Transverse colon (tissue), 4 donors: Measurements from ENCODE around the gene BRSK2. TPM values are rescaled to one million over a fixed set of nuclear protein-coding genes. Genes with fewer than 3 reads are reported as not detected.

Experiments
- DNase-seq: peaks from one replicate; pipeline ENCODE4 v3.0.0-alpha.2; 2019
- H3K27ac ChIP-seq, 4 donors: fragments of 200-600 bp; sonication (generic); 2 replicates each; pipeline ENCODE4 v1.5.1; 2016 to 2018; ENCODE audit warnings: inconsistent platforms in 4 of 4
- H3K27me3 ChIP-seq: fragments of 200-600 bp; sonication (generic); 2 replicates; pipeline ENCODE4 v1.5.1; 2017; ENCODE audit warnings: inconsistent platforms
- H3K36me3 ChIP-seq, 4 donors: fragments of 200-600 bp; sonication (generic); 2 replicates each; pipeline ENCODE4 v1.5.1; 2017 to 2019; ENCODE audit warnings: inconsistent platforms in 4 of 4
- H3K4me1 ChIP-seq, 4 donors: fragments of 200-600 bp; sonication (generic); 2 replicates each; pipeline ENCODE4 v1.5.1; 2017 to 2020; ENCODE audit warnings: inconsistent platforms in 4 of 4
- H3K4me3 ChIP-seq, 4 donors: fragments of 200-600 bp; sonication (generic); 1 replicate in 1 of 4; 2 replicates in 3 of 4; pipeline versions ENCODE4 v1.5.1 to v1.6.1; 2017 to 2019; ENCODE audit warnings: inconsistent platforms in 4 of 4
- H3K9me3 ChIP-seq, 2 donors: fragments of 200-600 bp; sonication (generic); 2 replicates each; pipeline ENCODE4 v1.5.1; 2017 to 2019; ENCODE audit warnings: inconsistent platforms in 2 of 2
- EP300 ChIP-seq: sonication (generic); formaldehyde crosslinking; IDR thresholded peaks from one replicate; pipeline ENCODE4 v1.6.1; 2017; ENCODE audit warnings: antibody characterized with exemption, low read depth
- POLR2A ChIP-seq: fragments of 450-650 bp; IDR thresholded peaks from one replicate; pipeline ENCODE4 v1.6.1; 2016; ENCODE audit warnings: antibody characterized with exemption, mild to moderate bottlenecking, moderate library complexity
- POLR2AphosphoS5 ChIP-seq, 3 donors: sonication (generic); formaldehyde crosslinking; IDR thresholded peaks; one replicate each; pipeline ENCODE4 v1.6.1; 2016; ENCODE audit warnings: antibody characterized with exemption in 3 of 3
- WGBS, 2 donors: methylation state at CpG; one replicate each; pipeline ENCODE4 v1.1.5; 2018; ENCODE audit warnings: low coverage in 1 of 2; 5-methylcytosine and 5-hydroxymethylcytosine counted together
- in situ Hi-C, 4 donors: fragments of 200-750 bp; cut with MboI; loops; one replicate each; pipeline versions ENCODE4 v1.15.0 to v1.15.1; 2017; ENCODE audit warnings: low sequenced_read_pairs in 3 of 4, low pct_ligation_motif_present in 1 of 4, low pct_unique_long_range_greater_than_20kb in 1 of 4
- intact Hi-C: fragments of 100-400 bp; cut with DNase I; formaldehyde crosslinking; loops from one replicate; pipeline ENCODE4 v1.15.1; 2023; ENCODE audit warnings: low total_unique reads
- total RNA-seq, 4 donors: library from RNA; depleted of rRNA; stranded (reverse); fragments of >200 nt; gene quantifications; one replicate each; pipeline ENCODE4 v1.1.0, GENCODE V29; 2016
- TF ChIP-seq, protein P1 (sequence below), 5 experiments: fragments of 200-600 bp in 3 of 5; fragments of 450-650 bp in 2 of 5; sonication (generic) in 3 of 5; IDR thresholded peaks; 1 replicate in 2 of 5; 2 replicates in 3 of 5; pipeline ENCODE4 v1.5.1; 2016 to 2017; ENCODE audit warnings: antibody characterized with exemption in 5 of 5, inconsistent platforms in 3 of 5, mild to moderate bottlenecking in 2 of 5, moderate library complexity in 1 of 5

BRSK2 gene
- total RNA-seq, 4 donors from 2014 or later: 0.14 to 1.8 (median 0.95) TPM; not detected in 1

DNA sequence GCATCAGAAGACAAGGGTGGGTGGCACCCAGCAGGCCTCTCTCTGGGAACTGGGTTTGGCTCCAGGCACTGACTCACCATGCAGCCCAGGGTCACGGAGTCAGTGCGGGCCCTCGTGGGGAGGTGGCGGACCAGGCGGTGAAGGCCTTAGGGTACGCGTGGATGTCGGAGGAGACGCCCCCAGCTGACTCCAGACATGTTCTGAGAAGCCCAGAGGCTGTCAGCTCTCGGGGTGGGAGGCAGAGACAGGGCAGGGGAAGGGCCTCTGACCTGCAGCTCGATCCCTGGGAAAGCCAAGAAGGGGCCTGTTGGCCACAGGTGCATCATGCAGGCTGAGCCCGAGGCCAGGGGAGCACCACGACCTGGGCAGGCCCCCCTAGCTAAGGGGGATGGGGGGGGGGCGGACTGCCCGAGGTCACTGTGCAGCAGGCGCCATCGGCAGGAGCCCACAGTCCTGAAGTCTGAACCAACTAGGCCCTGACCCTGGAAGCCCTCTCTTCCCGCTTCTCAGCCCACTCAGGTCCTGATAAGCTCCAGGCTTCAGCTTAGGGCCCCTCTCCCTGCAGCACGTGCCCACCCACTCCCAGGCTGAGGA, 78.8 kb downstream of the BRSK2 start:
- H3K27ac ChIP-seq: peak overlapping the region in 2 of 4 donors; percentile 11 to 34
- 81 to 84% methylated on average over 4 to 19 of the region's 19 CpGs for WGBS, 2 donors
- intact Hi-C loops: no loop called here
- no peak overlapping the region for H3K4me3 ChIP-seq
- in situ Hi-C loops: no loop called here
- no peaks in the 10 kb centered on the region for H3K4me1 ChIP-seq
- no peak for DNase-seq
- H3K27me3 ChIP-seq: no peaks in the 10 kb centered on the region
- H3K9me3 ChIP-seq: no peaks in the 10 kb centered on the region
- TF ChIP-seq POLR2A (no peak), POLR2AphosphoS5 (IDR thresholded peaks at IDR 0.05) (no peak), EP300 (no peak)
- TF ChIP-seq, protein P1, sequence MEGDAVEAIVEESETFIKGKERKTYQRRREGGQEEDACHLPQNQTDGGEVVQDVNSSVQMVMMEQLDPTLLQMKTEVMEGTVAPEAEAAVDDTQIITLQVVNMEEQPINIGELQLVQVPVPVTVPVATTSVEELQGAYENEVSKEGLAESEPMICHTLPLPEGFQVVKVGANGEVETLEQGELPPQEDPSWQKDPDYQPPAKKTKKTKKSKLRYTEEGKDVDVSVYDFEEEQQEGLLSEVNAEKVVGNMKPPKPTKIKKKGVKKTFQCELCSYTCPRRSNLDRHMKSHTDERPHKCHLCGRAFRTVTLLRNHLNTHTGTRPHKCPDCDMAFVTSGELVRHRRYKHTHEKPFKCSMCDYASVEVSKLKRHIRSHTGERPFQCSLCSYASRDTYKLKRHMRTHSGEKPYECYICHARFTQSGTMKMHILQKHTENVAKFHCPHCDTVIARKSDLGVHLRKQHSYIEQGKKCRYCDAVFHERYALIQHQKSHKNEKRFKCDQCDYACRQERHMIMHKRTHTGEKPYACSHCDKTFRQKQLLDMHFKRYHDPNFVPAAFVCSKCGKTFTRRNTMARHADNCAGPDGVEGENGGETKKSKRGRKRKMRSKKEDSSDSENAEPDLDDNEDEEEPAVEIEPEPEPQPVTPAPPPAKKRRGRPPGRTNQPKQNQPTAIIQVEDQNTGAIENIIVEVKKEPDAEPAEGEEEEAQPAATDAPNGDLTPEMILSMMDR (IDR thresholded peaks at IDR 0.05): no peak
- peaks cover 0 to 20% (median 0%) of the 10 kb centered on the region in 4 donors for H3K36me3 ChIP-seq

DNA sequence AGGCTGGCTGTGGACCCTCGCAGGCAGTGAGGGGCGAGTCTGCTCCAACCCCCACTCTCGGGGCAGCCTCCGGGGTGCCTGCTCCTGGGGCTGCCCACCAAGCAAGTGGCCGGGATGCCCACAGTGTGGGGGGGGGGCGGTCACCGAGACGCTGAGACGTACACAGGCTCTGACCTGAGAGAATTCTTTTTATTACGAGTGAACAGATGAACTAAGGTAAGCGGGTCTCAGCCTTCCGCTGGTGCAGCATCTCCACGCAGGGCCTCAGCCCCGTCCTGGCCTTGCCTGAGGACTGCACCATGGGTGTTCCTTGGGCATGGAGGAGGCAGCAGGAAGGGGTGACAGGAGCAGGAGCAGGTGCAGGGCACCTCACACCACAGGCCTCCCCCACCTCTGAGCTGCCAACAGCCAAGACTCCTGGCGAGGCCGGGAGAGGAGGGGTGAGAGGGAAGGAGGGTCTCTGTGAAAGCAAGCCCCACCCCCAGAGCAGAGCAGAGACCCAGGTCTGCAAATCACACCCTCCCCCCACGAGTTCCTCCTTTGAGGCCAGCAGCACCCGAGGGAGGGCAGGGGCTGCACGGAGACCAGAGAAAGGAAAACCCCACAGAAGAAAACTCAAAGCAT, 79.7 kb downstream of the BRSK2 start:
- in situ Hi-C loops: no loop called here

DNA sequence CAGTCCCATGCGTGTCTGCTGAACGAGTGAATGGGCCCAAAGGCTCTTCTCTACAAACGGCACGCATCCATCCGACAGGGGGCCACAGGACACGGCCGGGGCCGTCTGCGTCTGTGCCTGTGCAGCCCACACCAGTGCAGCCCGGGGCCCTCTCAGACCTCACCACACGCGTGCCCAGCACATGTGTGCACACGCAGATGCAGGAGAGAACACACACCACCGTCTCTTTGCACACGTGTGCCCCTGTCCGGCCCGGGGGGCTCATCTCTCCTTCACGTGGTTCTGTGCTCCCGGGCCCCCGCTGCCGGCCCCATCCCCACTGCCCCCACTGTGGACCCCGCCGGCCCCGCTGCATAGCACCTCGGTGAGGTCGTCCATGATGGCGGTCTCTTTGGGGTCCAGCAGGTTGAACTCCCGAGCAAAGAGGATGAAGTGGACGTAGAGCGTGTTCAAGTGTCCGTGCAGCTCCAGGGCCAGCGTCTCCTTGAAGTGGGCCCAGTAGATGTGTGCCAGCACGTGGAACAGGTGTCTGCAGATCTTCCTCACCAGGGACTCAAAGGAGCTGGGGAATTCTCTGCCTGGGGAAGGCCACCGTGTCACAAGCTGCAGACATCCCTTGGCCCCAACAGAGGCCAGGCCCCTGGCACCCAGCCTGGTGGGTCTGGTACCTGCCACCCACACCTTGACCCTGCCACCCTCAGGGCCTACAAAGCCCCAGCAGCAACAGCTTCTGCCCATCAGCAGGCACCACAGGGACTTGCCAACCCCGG, 80.4 kb downstream of the BRSK2 start:
- in situ Hi-C loops: no loop called here
- intact Hi-C loops: no loop called here
- TF ChIP-seq POLR2AphosphoS5 (IDR thresholded peaks at IDR 0.05): no peak
- Histone ChIP-seq H3K27ac (no peak overlapping the region), H3K9me3 (no peaks in the 10 kb centered on the region), H3K4me3 (no peak overlapping the region), H3K4me1 (no peaks in the 10 kb centered on the region), H3K36me3 (peaks cover 0 to 24% (median 0%) of the 10 kb centered on the region in 4 donors), H3K27me3 (no peaks in the 10 kb centered on the region)
- 72 to 92% methylated on average over 2 to 33 of the region's 35 CpGs for WGBS, 2 donors
- DNase-seq: no peak

More for the DNA sequence above, 79.7 kb downstream of the BRSK2 start:
- TF ChIP-seq POLR2A (no peak), EP300 (no peak), POLR2AphosphoS5 (IDR thresholded peaks at IDR 0.05) (no peak)
- TF ChIP-seq, protein P1 (IDR thresholded peaks at IDR 0.05): no peak
- intact Hi-C loops: no loop called here
- Histone ChIP-seq H3K27ac (peak overlapping the region in 1 of 4 donors; percentile 34), H3K9me3 (no peaks in the 10 kb centered on the region), H3K4me3 (no peak overlapping the region), H3K27me3 (no peaks in the 10 kb centered on the region), H3K36me3 (peaks cover 0 to 24% (median 0%) of the 10 kb centered on the region in 4 donors), H3K4me1 (no peaks in the 10 kb centered on the region)
- no peak for DNase-seq
- 41 to 75% methylated on average over 5 to 12 of the region's 19 CpGs for WGBS, 2 donors

DNA sequence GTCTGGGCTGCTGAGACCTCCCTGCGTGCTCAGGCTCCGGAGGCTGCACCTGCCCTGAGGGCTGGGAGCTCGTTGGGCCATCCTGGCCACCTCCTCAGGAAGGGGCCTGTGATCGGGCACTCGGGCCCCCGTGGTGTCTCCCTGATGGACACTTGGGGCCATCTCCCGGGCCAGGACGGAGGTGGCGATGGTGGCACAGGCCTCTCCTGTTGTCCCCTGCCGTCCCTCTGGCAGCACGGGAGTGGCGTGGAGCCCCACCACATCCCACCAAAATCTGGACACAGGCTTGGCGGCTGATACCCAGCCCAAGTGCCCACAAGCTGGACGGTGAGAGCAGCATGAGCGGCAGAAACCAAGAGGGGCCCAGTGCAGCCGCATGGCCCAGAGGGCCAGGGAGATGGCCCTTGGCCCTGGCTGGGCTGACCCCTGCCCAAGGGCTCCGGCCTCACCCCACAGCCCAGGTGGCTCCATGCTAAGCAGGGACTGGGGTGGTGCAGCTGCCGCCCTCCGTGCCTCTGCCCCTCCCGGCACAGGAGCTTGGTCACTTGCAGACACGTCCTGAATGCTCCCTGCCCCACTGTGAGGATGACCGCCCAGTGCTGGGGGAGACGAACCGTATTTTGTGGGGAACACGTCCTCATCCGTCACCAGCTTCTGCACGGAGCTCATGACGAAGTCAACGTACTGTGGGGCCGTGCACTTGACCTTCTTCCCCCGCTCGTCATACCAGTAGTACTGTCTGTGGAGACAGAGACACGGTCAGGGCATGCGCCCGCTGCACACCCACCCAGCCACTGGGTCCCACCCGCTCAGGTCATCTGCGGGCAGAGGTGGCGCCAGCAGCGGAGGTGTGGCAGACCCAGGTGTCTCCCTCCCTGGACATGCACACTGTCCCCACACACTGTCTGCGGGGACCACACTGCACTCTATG, 81.2 kb downstream of the BRSK2 start:
- Histone ChIP-seq H3K9me3 (no peaks in the 10 kb centered on the region), H3K27ac (no peak overlapping the region), H3K36me3 (peaks cover 0 to 27% (median under 1%) of the 10 kb centered on the region in 4 donors), H3K4me1 (no peaks in the 10 kb centered on the region), H3K4me3 (no peak overlapping the region), H3K27me3 (no peaks in the 10 kb centered on the region)
- in situ Hi-C loops (no loop called here), intact Hi-C loops (no loop called here)
- TF ChIP-seq EP300: no peak
- no peak for TF ChIP-seq POLR2AphosphoS5 (IDR thresholded peaks at IDR 0.05)
- TF ChIP-seq POLR2A: no peak
- TF ChIP-seq, protein P1 (IDR thresholded peaks at IDR 0.05): no peak
- DNase-seq: no peak
- 94% methylated on average over 37 of the region's 40 CpGs; no CpG with 5 or more reads in 1 of the 2 donors for WGBS, 2 donors
